HG03196 (cell line): ENCODE measurements around the gene ADARB1.
A peak's percentile ranks its signal among the peaks of the same experiment; 100 is the strongest.
"Not testable (repeated sequence)": the region's sequence is repeated elsewhere in the genome, so short reads cannot be mapped to it uniquely, and the experiment has no call there.

Experiments
- ATAC-seq: cut with Tn5 transposase; IDR thresholded peaks from one replicate; pipeline ENCODE4 v1.9.1; 2021; ENCODE audit not compliant: unreplicated experiment

The ADARB1 gene, protein sequence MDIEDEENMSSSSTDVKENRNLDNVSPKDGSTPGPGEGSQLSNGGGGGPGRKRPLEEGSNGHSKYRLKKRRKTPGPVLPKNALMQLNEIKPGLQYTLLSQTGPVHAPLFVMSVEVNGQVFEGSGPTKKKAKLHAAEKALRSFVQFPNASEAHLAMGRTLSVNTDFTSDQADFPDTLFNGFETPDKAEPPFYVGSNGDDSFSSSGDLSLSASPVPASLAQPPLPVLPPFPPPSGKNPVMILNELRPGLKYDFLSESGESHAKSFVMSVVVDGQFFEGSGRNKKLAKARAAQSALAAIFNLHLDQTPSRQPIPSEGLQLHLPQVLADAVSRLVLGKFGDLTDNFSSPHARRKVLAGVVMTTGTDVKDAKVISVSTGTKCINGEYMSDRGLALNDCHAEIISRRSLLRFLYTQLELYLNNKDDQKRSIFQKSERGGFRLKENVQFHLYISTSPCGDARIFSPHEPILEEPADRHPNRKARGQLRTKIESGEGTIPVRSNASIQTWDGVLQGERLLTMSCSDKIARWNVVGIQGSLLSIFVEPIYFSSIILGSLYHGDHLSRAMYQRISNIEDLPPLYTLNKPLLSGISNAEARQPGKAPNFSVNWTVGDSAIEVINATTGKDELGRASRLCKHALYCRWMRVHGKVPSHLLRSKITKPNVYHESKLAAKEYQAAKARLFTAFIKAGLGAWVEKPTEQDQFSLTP

DNA sequence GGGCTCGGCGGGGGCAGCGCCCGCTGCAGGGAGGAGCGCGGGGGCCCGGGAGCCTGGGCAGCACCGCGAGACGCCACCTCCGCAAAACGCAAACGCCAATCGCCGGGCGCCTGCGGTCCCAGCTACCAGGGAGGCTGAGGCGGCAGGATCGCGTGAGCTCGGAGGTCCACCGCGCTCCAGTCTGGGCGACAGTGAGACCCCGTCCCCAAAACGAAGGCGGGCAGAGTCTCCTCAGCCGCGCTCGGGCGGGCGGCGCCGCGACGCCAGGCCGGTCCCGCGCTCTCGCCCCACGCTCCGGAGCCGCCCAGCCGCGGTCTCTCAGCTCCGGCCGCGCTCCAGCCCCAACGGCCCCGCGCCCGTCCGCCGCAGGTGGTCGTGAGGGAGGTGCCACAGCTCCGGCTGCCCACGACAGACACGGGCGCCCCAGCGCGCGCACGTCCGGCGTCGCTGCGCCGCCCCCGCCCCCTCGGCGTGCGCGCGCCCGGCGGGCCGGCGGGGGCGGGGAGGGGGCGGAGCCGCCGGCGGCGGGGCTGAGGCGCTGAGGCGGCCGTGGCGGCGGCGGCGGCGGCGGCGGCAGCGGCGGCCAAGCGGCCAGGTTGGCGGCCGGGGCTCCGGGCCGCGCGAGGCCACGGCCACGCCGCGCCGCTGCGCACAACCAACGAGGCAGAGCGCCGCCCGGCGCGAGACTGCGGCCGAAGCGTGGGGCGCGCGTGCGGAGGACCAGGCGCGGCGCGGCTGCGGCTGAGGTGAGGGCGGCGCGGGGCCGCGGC is at the start of gene ADARB1:
TSS of gene ADARB1 (plus strand) at position 533 of the 770 bp plus-strand sequence. CDS start 97,077 bp downstream, outside the sequence.
- peak; percentile 60 for ATAC-seq

DNA sequence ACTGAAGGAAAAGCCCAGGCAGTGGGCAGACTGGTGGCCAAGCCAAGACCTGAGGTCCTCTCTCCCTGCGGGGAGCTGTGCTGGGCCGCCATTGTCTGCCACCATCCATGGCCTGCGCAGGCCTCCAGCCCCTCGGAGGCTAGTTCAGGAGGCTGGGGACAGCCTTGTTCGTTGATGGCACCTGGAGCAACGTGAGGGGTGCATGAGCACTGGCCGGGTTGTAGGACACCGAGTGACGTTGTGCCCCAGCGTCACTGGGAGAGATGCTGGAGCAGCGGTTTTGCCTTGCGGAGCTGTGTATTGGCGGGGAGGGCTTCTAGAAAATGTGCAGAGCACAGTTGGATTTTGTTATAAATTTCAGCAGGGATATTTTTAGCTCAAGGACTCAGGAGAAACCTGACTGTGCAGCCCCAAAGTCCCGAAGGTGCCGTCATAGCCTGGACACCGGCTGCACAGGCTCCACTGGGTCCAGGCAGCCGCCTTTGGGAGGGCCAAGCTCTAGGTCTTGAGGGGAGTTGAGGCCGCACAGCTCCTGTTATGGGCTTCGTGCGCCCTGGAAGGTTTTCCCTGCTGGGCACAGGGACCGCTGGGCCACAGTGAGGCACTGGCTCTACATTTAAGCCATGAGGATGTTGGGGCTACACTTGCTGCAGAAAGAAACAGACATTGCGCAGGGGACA is 48.2 kb upstream of the ADARB1 start:
- ATAC-seq: no peak

DNA sequence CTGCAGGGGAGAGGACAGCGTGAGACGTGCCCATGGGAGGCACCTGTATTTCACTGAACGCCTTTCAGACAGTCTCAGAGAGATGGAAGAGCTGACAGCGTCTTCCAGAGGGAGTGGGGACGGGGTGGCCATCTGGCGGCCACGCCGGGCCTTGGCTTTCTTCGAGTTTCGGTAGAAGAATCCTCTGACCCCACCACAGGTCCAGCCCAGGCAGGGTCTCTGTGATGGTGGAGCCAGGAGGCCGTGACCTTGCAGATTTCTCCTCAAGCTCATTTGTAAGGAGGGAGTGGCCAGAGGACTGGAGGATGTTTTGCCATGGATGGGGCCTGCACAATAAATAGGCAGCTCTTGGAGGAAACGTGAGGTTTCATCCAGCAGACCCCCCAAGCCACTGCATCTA is 47.6 kb upstream of the ADARB1 start:
- ATAC-seq: no peak

DNA sequence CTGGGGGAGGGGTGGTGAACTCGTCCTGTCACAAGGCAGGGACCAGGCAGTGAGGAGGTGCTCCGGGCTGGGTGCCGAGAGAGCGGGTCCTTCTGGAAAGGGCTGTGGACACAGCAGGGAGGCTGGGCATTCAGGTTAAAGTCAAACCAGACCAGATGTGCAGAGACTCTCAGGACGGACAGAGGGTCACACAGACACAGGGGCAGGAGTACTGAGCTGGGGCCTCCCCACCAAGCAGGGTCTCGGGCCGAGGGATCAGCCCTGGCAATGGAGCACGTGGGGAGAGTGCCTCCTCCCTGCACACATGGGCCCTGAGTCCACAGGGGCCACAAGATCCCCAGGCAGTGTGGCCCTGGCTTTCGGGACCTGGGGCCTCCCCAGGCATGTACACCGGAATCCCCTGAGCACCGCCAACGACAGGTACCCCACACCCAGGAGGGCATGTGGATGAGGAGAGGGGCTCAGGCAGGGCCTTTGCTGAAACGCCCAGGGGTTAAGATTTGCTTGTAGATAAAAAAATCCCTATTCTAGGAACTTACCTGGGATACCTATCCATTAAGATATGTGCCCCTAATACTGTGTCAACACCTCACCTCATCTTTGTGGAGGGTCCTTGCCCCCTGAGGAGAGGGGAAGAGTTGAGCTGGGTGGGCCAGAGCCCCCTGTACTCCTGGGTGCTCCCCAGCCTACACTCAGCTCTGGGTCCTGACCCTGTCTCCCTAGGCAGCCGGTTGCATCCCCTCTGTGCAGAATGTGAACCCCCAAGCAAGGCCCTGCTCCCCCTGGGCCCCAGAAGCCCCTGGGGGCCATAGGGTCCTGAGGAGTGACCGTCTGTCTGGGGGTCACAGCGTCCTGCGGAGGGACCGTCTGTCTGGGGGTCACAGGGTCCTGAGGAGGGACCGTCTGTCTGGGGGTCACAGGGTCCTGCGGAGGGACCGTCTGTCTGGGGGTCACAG is 46.9 kb upstream of the ADARB1 start:
- no peak for ATAC-seq

DNA sequence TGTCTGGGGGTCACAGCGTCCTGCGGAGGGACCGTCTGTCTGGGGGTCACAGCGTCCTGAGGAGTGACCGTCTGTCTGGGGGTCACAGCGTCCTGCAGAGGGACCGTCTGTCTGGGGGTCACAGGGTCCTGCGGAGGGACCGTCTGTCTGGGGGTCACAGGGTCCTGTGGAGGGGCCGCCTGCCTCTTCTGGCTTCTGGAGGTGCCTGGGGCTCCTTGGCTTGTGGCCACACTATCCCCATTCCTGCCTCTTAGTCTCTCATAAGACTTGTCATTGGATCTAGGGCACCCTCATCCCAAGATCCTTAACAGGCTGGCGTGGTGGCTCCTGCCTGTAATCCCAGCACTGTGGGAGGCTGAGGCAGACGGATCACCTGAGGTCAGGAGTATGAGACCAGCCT is 45.7 kb upstream of the ADARB1 start:
- not testable (repeated sequence) for ATAC-seq

DNA sequence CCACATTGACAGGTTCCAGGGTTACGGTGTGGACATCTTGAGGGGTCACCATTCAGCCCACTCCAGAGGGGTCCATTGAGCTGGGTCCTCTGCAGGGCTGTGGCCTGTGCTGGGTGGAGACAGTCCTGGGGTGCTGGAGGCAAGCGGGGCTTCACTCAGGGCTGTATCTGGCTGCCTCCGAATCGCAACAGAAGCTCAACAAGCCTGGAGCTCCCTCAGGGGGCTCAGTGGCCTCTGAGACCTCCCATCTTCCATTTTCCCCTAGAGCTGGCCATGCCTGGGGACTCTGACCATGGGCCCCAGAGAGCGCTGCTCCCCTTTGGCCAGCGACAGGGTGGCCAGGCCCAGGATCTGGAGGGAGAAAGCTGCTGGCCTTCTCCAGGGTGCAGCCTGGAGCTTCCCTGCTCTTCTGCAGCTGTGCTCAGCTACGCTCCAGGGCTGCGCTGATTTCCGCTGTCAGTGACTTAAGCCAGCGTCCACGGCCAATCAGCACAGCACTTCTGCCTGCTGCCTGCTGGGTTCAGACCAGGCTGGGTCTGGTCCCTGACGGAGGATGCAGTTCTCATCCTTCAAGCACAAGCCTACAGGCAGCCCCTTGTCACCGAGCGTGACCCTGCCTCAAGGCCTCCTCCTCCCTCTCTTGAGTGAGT is 45.0 kb upstream of the ADARB1 start:
- ATAC-seq: no peak

DNA sequence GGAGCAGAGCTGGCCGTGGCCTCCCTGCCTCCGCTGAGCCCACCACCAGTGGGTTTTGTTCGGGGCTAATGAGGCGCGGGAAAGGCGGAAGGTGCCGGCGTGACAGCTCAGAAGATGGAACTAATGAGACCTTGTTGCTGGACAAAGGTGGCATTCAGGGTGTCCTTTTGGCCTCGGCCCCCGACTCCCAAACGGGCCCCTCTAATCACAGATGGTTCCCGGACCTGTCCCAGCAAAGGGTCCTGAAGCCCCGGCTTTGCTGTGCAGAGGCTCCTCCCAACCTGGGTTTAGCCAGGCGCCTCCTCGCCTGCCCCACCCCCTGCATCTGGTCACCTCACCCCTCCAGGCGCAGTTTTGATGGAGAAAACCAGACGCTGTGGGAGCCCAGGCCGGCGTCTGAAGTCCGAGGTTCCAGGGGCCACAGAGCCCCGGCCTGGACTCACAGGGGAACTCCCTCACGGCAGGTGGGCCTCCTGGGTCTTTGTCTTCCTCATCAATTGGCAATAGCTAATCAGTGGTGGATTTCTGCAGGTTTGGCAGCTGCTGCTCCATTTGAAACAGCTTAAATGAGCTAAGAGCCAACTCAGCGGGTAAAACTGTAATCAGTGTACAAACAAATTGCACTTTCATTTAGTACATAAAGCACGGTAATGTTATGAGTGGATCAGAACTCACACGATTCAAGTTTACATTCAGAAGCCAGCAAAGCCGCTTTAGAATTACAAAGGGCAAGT is 44.3 kb upstream of the ADARB1 start:
- no peak for ATAC-seq

DNA sequence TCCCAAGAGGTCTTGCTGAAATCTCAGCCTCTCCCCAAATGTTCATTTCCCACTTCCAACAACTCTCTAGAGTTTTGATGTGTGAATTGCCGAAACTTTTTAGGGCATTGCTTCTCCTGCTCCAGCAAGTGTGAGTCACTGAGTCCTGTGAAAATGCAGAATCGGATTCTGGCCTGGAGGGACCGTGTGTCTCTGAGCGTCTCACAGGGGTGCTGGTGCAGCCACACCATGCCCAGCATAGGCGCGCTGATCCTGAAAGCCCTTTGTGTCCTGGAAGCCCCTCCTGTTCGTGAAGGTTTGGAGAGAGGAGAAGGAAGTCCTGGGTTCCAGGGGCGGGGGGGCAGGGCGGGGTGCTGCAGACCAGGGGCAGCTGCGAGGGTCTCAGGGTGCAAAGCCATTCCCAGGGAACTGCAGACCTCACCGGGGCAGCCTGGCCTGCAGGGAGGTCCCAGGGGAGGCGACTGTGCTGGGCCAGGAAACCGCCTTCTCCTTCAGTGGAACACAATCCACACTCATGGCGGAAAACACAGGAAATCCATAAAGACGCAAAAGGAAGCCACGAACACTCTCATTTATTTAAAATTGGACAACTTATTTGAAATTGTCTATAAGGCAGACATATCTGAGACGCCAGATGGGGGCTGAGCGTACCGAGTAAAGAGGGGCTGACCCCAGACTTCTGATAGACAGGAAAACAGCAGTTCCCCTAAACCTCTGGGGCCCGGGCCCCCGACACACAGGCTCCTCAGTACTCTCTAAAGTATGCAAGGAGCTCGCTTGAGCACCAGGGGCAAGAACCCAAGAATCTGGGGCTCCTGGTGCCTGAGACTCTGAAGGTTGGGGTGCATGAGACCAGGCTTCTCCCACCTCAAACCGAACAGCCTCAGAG is 43.5 kb upstream of the ADARB1 start:
- ATAC-seq: no peak

DNA sequence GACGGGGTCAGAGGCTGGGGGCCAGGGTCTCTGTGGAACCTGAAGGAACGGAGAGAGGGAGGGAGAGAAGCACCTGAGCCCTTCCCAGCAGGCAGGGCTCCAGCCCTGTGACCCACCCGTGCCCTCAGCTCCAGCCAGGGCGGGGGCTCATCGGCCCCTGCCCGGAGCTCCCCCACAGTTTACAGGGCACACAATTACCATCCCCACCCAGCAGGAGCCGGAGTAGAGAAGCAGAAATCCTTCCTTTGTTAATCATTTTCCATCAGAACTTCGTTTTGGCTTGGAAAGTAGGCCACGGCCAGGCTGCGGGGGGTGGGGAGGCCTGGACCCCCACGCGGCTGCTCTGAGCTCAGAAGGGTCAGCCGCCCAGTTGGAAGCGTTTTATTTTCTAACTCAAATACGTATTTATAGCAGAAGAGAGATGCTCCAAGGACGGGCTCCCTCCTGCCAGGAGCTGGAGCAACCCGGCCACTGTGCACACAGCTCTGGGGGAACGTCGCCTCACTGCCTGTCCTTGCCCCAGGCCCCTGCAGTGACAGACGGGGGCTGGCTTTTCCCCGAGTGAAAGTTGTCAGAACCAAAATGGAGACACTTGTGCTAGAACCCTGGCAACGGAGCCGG is 42.7 kb upstream of the ADARB1 start:
- no peak for ATAC-seq

DNA sequence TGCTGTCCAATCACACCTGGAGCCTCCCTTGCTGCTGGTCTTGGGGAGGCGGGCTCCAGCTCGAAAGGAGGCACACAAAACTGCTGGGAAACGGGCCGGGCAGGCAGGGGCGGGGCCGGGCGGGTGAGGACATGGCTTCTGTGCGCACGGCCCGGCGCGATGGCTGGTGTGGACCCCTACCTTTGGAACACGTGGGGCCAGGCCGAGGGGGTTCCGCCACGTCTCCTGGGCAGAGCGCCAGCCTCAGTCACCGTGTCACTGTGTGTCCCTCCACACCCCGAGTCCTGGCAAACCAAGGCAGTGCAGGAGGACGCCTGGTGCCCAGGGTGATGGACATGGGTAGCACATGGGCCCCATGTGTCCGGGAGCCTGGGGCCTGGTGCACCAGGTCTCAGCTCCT is 42.0 kb upstream of the ADARB1 start:
- ATAC-seq: no peak

DNA sequence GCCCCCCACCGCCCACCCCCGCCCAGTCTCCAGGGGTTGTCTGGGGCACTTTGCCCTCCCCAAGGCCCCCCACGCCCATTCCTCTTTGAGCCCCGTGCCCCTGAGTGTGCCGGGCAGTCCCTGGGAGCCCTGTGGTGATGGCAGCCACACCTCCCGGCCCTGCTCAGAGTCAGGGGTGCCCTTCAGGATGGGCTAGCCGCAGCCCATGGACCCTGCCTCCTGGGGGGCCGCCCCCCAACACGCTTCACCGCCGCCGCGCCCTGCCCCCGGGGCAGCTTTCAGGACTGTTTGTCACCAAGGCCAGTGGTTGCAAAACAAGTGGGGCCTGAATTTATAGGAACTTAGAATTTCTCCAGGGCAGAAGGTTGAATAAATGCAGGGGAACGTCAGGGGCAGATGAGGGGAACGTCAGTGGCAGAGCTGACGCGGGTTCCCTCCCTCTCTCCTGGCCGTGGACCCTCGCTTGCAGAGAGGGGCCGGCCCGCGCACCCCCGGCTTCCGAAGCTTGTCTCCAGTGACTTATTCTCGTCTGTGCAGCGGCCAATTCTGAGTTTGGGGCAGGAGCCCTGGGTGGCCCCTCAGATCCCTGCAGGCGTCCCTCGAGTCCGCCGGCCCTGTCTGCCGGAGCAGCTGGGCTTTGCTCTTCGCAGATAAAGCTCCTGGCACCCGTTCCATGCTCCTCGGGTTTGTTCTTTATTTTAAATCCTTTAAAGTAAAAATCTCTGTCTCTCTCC is 41.2 kb upstream of the ADARB1 start:
- no peak for ATAC-seq

DNA sequence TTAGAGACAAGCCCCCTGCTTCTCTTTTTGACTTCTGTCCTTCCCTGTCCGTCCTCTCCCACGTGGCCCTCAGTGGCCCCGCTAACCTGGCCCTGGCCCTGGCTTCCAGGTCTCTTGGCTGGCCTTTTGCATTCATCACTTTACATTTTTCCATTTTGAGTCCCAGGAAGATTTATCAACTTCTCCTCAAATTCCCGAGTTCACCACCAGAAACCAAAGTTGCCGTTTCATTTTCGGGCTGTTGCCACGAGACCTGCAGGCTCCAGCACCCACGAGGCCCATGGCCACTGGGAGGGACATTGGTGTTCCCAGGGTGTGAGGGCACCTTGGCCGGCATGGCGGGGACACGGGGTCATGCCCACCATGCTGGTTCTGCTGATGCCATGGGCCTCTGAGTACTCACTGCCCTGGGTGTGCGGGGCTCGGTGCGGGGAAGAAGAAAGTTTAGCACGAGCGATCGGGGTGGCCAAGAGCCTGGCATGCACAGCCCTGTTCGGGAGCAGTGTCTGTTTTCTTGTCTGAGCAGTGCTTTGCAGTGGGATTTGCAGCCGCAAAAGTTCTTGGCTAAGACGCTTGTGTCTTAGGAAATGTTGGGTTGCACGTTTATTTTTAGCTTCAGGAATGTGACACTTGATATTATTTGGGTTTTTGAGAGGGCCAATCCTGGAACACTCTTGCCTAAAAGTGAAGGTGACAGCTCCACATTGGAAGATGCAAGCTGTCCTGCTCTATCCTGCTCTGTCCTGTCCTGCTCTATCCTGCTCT is 40.4 kb upstream of the ADARB1 start:
- ATAC-seq: no peak

DNA sequence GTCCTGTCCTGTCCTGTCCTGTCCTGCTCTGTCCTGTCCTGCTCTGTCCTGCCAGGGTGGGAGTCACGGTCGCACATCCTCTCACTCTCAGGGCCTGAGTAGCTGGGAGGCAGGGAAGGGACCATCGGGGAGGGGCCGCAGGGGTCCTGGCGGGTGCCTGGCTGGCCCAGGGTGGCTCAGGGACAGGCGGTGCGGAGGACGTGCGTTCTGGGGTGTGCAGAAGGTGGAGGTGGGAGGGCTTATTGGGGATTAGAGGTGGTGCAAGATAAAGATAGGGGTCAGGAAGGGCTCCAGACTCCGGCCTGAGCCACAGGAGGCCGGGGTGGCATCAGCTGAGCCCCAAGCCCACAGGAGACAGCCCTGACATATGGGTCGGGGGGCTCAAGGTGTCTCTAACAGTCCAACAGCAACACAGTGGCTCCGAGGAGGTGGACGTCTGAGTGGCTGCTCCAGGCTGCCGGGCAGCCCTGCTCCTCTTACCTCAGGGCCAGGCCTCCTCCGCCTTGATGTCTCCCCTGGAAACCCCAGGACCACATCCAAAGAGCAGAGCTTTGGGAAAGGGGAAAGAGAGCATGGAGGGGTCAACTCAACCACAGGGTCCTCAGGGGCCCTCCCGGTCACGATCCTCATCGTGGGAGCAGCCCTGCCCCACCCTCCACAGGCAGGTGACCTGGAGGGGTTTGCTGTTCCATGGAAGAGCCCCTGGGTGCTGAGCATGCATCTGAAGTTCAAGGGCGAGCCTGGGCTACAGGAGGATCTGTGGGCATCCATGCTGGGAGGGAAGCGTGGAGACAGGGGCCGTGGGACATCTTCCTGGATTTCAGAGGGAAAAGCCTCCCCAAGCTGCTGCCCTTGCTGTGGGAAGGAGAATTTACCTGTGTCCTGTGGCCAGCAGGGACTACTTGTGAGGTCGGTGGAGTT is 39.6 kb upstream of the ADARB1 start:
- no peak for ATAC-seq

DNA sequence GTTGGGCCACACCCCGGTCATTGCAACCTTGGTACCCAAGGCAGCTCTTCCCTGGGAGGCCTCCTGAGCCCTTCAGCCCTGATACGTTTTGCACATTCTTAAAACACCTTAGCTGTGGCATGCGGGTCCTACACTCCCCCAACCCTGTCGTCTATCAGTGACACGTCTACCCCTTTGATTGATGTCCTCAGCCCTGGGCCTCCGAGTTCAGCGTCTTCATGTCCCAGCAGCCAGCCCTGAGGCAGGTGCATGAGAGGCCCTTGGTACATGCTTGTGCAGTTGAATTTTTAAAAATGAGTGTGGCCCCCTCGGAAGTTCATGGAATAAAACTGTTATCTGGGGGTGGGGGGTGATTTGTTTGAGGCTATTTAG is 38.9 kb upstream of the ADARB1 start:
- ATAC-seq: no peak

DNA sequence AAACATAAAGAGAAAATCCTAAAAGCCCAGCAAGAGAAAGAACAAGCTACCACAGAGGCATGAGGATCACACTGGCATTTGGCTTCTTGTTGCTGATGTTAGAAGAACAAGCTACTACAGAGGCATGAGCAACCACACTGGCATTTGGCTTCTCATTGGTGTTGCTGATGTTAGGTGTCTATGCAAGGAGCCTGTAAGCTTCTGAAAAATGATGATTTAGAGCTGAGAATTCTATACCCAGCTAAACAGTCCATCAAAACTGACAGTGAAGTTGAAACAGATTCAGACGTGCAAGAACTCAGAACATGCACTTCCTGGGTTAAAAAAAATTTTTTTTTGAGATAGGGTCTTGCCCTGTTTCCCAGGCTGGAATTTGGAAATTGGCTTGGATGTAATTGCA is 37.8 kb upstream of the ADARB1 start:
- no peak for ATAC-seq
